K562 (cell line): ENCODE data around the gene LILRA6. TPM values are rescaled to one million over a fixed set of nuclear protein-coding genes. Genes with fewer than 3 reads are reported as not detected.

Experiments used
- ATAC-seq: fragments of 200-7000 bp; cut with Tn5 transposase; 3 replicates; pipeline ENCODE4 v1.9.1; 2020; ENCODE audit warnings: moderate library complexity
- BruUV-seq: library from RNA; stranded (reverse); fragments of 400-500 nt; replicated peaks from 2 replicates; lab custom pipeline; 2021; lab: Mats Ljungman, UMichigan
- CTCF ChIA-PET: fragments of 300-600 bp; formaldehyde crosslinking; extraction: SDS; loops from one replicate; lab custom pipeline; 2021; ENCODE audit warnings: low intra/inter-chr PET ratio; lab: Yijun Ruan, JAX
- POLR2A ChIA-PET: fragments of 300-600, 350-650 bp; sonication (Branson Sonifier 250); formaldehyde crosslinking; extraction: SDS; loops from one replicate; lab custom pipeline; 2021; ENCODE audit warnings: antibody characterized with exemption, inconsistent platforms; lab: Yijun Ruan, JAX
- DNase-seq, 4 experiments: peaks; one replicate each; pipeline versions ENCODE4 v3.0.0 to v3.0.0-alpha.2; 2011 to 2018; ENCODE audit warnings: low spot score in 3 of 4, mixed read lengths in 3 of 4; ENCODE audit errors: extremely low read depth in 1 of 4
- FAIRE-seq: peaks from 2 replicates; lab custom pipeline; 2011; peaks lifted over from hg19 to GRCh38; lab: Jason Lieb, UNC
- H2AFZ ChIP-seq: 2 replicates; pipeline ENCODE4 v1.6.0; 2011; ENCODE audit warnings: low read depth, low read length, control low read depth, inconsistent platforms
- H3K27ac ChIP-seq: fragments of 200-600 bp; 3 replicates; pipeline ENCODE4 v1.8.0; 2011; ENCODE audit warnings: low read depth, mild to moderate bottlenecking, control low read depth, inconsistent platforms, low read length, moderate library complexity, mixed read lengths; ENCODE audit errors: extremely low read depth
- H3K27me3 ChIP-seq, 2 experiments: fragments of 300-600 bp in 1 of 2; 2 replicates in 1 of 2; 3 replicates in 1 of 2; pipeline versions ENCODE4 v1.6.0 to v1.8.0; 2011; ENCODE audit warnings: inconsistent platforms in 2 of 2, low read length in 2 of 2, mild to moderate bottlenecking in 1 of 2, mixed read lengths in 1 of 2, moderate library complexity in 1 of 2; ENCODE audit not compliant: control insufficient read depth in 2 of 2, insufficient read depth in 2 of 2
- H3K36me3 ChIP-seq: fragments of 300-600 bp; 3 replicates; pipeline ENCODE4 v1.8.0; 2011; ENCODE audit warnings: mild to moderate bottlenecking, low read length, inconsistent platforms; ENCODE audit not compliant: control insufficient read depth, insufficient read depth
- H3K4me1 ChIP-seq, 2 experiments: fragments of 200-600 bp in 1 of 2; replicated peaks in 1 of 2; 2 replicates in 1 of 2; 3 replicates in 1 of 2; pipeline versions ENCODE4 v1.5.1 to v1.8.0; 2011; ENCODE audit warnings: inconsistent platforms in 2 of 2, low read length in 2 of 2, mild to moderate bottlenecking in 1 of 2, mixed read lengths in 1 of 2, moderate library complexity in 1 of 2; ENCODE audit not compliant: control insufficient read depth in 2 of 2, insufficient read depth in 2 of 2
- H3K4me2 ChIP-seq: 2 replicates; pipeline ENCODE4 v1.6.1; 2011; ENCODE audit warnings: low read length, control low read depth, inconsistent platforms, mixed read lengths; ENCODE audit not compliant: insufficient read depth
- H3K4me3 ChIP-seq: fragments of 200-600 bp; sonication (generic), shearing (Covaris generic); 2 replicates; pipeline ENCODE4 v1.5.1; 2016; ENCODE audit warnings: control low read depth, inconsistent platforms
- H3K79me2 ChIP-seq: fragments of 200-600 bp; 3 replicates; pipeline ENCODE4 v1.8.0; 2011; ENCODE audit warnings: low read length, inconsistent platforms; ENCODE audit not compliant: control insufficient read depth, insufficient read depth
- H3K9ac ChIP-seq, 2 experiments: 2 replicates each; pipeline versions ENCODE4 v1.6.0 to v1.6.1; 2011; ENCODE audit warnings: low read depth in 2 of 2, low read length in 2 of 2, control low read depth in 1 of 2, inconsistent platforms in 1 of 2, mild to moderate bottlenecking in 1 of 2, mixed read lengths in 1 of 2; ENCODE audit not compliant: insufficient read depth in 1 of 2
- H3K9me1 ChIP-seq: one replicate; pipeline ENCODE4 v1.6.0; 2011; ENCODE audit warnings: inconsistent platforms, mild to moderate bottlenecking, low read length, moderate library complexity; ENCODE audit not compliant: control insufficient read depth, insufficient read depth
- H3K9me3 ChIP-seq: replicated peaks from 2 replicates; pipeline ENCODE4 v1.5.1; 2011; ENCODE audit warnings: low read depth, low read length, inconsistent platforms; ENCODE audit not compliant: control insufficient read depth, insufficient read depth
- H4K20me1 ChIP-seq: replicated peaks from 2 replicates; pipeline ENCODE4 v1.6.1; 2011; ENCODE audit warnings: low read length, inconsistent platforms, mixed read lengths; ENCODE audit not compliant: control insufficient read depth, insufficient read depth
- ATF6 ChIP-seq: sonication (generic); formaldehyde crosslinking; IDR thresholded peaks from 2 replicates; pipeline ENCODE4 v1.4.0; 2020; ENCODE audit warnings: mild to moderate bottlenecking, missing genetic modification reagents
- CBX3 ChIP-seq, 2 experiments: IDR thresholded peaks; 1 replicate in 1 of 2; 2 replicates in 1 of 2; pipeline ENCODE4 v1.6.1; 2012; ENCODE audit warnings: inconsistent platforms in 2 of 2, low read length in 2 of 2, borderline replicate concordance in 1 of 2, control low read depth in 1 of 2
- CC2D1A ChIP-seq: fragments of 450-650 bp; IDR thresholded peaks from 2 replicates; pipeline ENCODE4 v1.6.1; 2017; ENCODE audit warnings: mild to moderate bottlenecking
- GATA2 ChIP-seq: sonication (generic); formaldehyde crosslinking; IDR thresholded peaks from 2 replicates; pipeline ENCODE4 v1.4.0; 2020; ENCODE audit warnings: mild to moderate bottlenecking, missing genetic modification reagents
- HNRNPUL1 ChIP-seq: fragments of 200-400 bp; formaldehyde crosslinking; IDR thresholded peaks from 2 replicates; pipeline ENCODE4 v1.6.1; 2017; ENCODE audit warnings: low read length
- MAZ ChIP-seq, 2 experiments: fragments of 450-650 bp in 1 of 2; sonication (generic) in 1 of 2; formaldehyde crosslinking; IDR thresholded peaks in 1 of 2; conservative IDR thresholded peaks in 1 of 2; 2 replicates each; pipeline versions ENCODE4 v1.4.0 to v1.5.0; 2020; ENCODE audit warnings: mild to moderate bottlenecking in 1 of 2, missing genetic modification reagents in 1 of 2
- MTA3 ChIP-seq: fragments of 450-650 bp; formaldehyde crosslinking; IDR thresholded peaks from 2 replicates; pipeline ENCODE4 v1.6.1; 2017; ENCODE audit warnings: mild to moderate bottlenecking, borderline replicate concordance
- MXD1 ChIP-seq: fragments of 250-450 bp; sonication (Bioruptor Pico); IDR thresholded peaks from 2 replicates; pipeline ENCODE4 v1.8.0; 2021; ENCODE audit warnings: borderline replicate concordance, mild to moderate bottlenecking, moderate library complexity; ENCODE audit not compliant: poor library complexity, severe bottlenecking
- SAFB ChIP-seq: fragments of 200-400 bp; formaldehyde crosslinking; IDR thresholded peaks from 2 replicates; pipeline ENCODE4 v1.6.1; 2017; ENCODE audit warnings: low read depth, low read length, borderline replicate concordance
- SAP30 ChIP-seq: fragments of 200-600 bp; sonication (generic); IDR thresholded peaks from 2 replicates; pipeline ENCODE4 v1.6.1; 2012; ENCODE audit warnings: borderline replicate concordance, low read depth, mild to moderate bottlenecking, moderate library complexity, low read length, control low read depth, inconsistent platforms; ENCODE audit not compliant: insufficient read depth, poor library complexity, severe bottlenecking
- SIN3B ChIP-seq: fragments of 450-650 bp; IDR thresholded peaks from 2 replicates; pipeline ENCODE4 v1.6.1; 2017; ENCODE audit warnings: low read depth, mild to moderate bottlenecking, moderate library complexity
- SP1 ChIP-seq: sonication (generic); formaldehyde crosslinking; IDR thresholded peaks from 2 replicates; pipeline ENCODE4 v1.8.1; 2022; ENCODE audit warnings: mild to moderate bottlenecking, missing genetic modification reagents
- STAG1 ChIP-seq: sonication (generic); formaldehyde crosslinking; IDR thresholded peaks from 2 replicates; pipeline ENCODE4 v1.5.0; 2020; ENCODE audit warnings: missing genetic modification reagents, borderline replicate concordance
- ZNF766 ChIP-seq: fragments of 200-800 bp; sonication (Bioruptor generic); conservative IDR thresholded peaks from 2 replicates; pipeline ENCODE4 v1.6.1; 2016; ENCODE audit warnings: missing genetic modification characterization, missing compliant biosample characterization
- WGBS: fragments of 100-300 bp; shearing (Covaris generic); methylation state at CpG from one replicate; pipeline ENCODE4 v1.1.6; 2016; ENCODE audit warnings: low coverage, mixed read lengths; ENCODE audit not compliant: insufficient coverage; ENCODE audit errors: missing lambda C conversion rate; 5-methylcytosine and 5-hydroxymethylcytosine counted together
- in situ Hi-C: fragments of 300-500 bp; cut with MboI; formaldehyde crosslinking; loops from 4 replicates; pipeline ENCODE4 v1.15.0; 2018; ENCODE audit warnings: inconsistent platforms, mixed read lengths
- intact Hi-C: fragments of 100-400 bp; cut with micrococcal nuclease; formaldehyde crosslinking; loops from 2 replicates; pipeline ENCODE4 v1.14.2; 2022
- polyA plus RNA-seq, 8 experiments: library from polyadenylated mRNA; depleted of rRNA in 4 of 8; stranded (reverse) in 5 of 8; unstranded in 3 of 8; fragments of >200 nt; fragmentation: Nextera tagmentation in 2 of 8; fragmentation: Illumina TruSeq in 1 of 8; extraction: Ambion mirVana in 2 of 8; extraction: Trizol in 1 of 8; gene quantifications; 2 replicates each; pipeline versions ENCODE4 v1.2.1 to v1.2.3, GENCODE V29; 2011 to 2014; ENCODE audit warnings: inconsistent platforms in 1 of 8, missing spikeins in 1 of 8
- total RNA-seq, 7 experiments: library from RNA; depleted of rRNA in 6 of 7; stranded (reverse); fragments of >200 nt in 6 of 7; fragmentation: Illumina TruSeq in 2 of 7; extraction: Trizol in 2 of 7; gene quantifications; 2 replicates each; pipeline versions ENCODE4 v1.2.1 to v1.2.3, GENCODE V29; 2011 to 2021; ENCODE audit warnings: low replicate concordance in 1 of 7
- TF ChIP-seq, protein P1 (sequence below): sonication (generic); formaldehyde crosslinking; IDR thresholded peaks from 2 replicates; pipeline ENCODE4 v1.8.0; 2022; ENCODE audit warnings: mild to moderate bottlenecking, missing genetic modification reagents, borderline replicate concordance

Gene LILRA6
- total and polyA plus RNA-seq, 9 of the 15 experiments (the other 6 are each of a cell fraction or from before 2014, with no cell fraction given) = 0.03 TPM; not detected in 8

DNA sequence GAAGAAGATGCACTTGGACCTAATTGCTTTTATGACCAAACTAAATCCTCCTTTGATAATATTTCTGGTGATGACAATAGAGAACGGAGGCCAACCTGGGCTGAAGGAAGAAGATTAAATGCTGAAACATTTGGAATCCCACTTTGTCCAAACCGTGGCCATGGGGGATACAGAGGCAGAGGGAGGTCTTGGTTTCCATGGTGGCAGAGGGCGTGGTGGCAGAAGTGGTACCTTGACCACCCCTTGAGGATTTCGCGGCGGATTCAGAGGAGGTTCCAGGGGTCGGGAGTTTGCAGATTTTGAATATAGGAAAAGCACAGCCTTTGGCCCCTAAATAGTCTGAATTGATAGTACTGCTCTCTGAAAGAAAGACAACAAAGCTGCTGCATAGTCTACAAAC is 12.6 kb downstream of the LILRA6 start:
- Histone ChIP-seq H3K9ac (no peak overlapping the region), H3K79me2 (no peaks in the 10 kb centered on the region), H3K9me3 (no peaks in the 10 kb centered on the region), H3K4me1 (peaks cover 4 to 6% of the 10 kb centered on the region in 2 experiments; a peak in 4 of 5 replicates), H3K4me3 (no peak overlapping the region), H3K9me1 (no peaks in the 10 kb centered on the region), H3K4me2 (no peak overlapping the region), H2AFZ (no peak overlapping the region), H4K20me1 (no peaks in the 10 kb centered on the region), H3K36me3 (no peaks in the 10 kb centered on the region), H3K27ac (no peak overlapping the region), H3K27me3 (peaks cover 12 to 25% of the 10 kb centered on the region in 2 experiments)
- DNase-seq (no peak), ATAC-seq (no peak), FAIRE-seq (no peak)
- no TSS peak for BruUV-seq
- intact Hi-C loops = loop anchor here (2.0 to 5.0 kb wide), 3 partner anchors 19 to 61 kb away; partner anchors contain the start of gene MBOAT7
- 37% methylated on average over 7 of the region's 7 CpGs for WGBS
- in situ Hi-C loops = no loop called here
- ChIA-PET CTCF (interaction anchor here (3.3 kb wide), 1 partner anchor 61 kb away, joined by 37 read pairs; no protein-coding TSS in a partner anchor), POLR2A (interaction anchor here (1.2 to 1.6 kb wide), 2 partner anchors 10 to 19 kb away, joined by 4 to 5 read pairs; no protein-coding TSS in a partner anchor)
- TF ChIP-seq HNRNPUL1 = no peak
- no peak for TF ChIP-seq CC2D1A
- no peak for TF ChIP-seq SP1 (CRISPR knock-in tag)
- TF ChIP-seq SIN3B = no peak
- no peak for TF ChIP-seq SAP30
- TF ChIP-seq MXD1 (CRISPR knock-in tag) = no peak
- TF ChIP-seq MAZ (CRISPR knock-in tag; conservative IDR thresholded peaks at IDR 0.05 in 1 of 2, IDR thresholded peaks at IDR 0.05 in 1 of 2) = no peak
- no peak for TF ChIP-seq STAG1 (CRISPR knock-in tag)
- TF ChIP-seq ZNF766 (CRISPR knock-in tag) = no peak
- TF ChIP-seq SAFB = no peak
- TF ChIP-seq MTA3 = no peak
- TF ChIP-seq, protein P1, sequence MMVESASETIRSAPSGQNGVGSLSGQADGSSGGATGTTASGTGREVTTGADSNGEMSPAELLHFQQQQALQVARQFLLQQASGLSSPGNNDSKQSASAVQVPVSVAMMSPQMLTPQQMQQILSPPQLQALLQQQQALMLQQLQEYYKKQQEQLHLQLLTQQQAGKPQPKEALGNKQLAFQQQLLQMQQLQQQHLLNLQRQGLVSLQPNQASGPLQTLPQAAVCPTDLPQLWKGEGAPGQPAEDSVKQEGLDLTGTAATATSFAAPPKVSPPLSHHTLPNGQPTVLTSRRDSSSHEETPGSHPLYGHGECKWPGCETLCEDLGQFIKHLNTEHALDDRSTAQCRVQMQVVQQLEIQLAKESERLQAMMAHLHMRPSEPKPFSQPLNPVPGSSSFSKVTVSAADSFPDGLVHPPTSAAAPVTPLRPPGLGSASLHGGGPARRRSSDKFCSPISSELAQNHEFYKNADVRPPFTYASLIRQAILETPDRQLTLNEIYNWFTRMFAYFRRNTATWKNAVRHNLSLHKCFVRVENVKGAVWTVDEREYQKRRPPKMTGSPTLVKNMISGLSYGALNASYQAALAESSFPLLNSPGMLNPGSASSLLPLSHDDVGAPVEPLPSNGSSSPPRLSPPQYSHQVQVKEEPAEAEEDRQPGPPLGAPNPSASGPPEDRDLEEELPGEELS (CRISPR knock-in tag) = no peak
- TF ChIP-seq GATA2 (CRISPR knock-in tag) = no peak
- no peak for TF ChIP-seq ATF6 (CRISPR knock-in tag)
- no peak for TF ChIP-seq CBX3 (IDR thresholded peaks at IDR 0.05; ENCODE audit: borderline replicate concordance in 1 of 2, low read length in 2 of 2)
